Spleen (tissue), 11 donors: ENCODE results near the gene SERPINH1. TPM values are rescaled to one million over a fixed set of nuclear protein-coding genes. Genes with fewer than 3 reads are reported as not detected.

Experiments used
- DNase-seq: peaks from one replicate; pipeline ENCODE4 v3.0.0-alpha.2; 2020
- H3K27ac ChIP-seq, 8 donors: fragments of 200-600 bp; sonication (generic) in 7 of 8; 1 replicate in 4 of 8; 2 replicates in 4 of 8; pipeline versions ENCODE4 v1.5.0 to v1.8.0; 2016 to 2021; ENCODE audit warnings: inconsistent platforms in 4 of 8, mild to moderate bottlenecking in 4 of 8, moderate library complexity in 1 of 8
- H3K27me3 ChIP-seq, 7 donors: fragments of 200-600 bp; sonication (generic) in 6 of 7; replicated peaks in 1 of 7; 1 replicate in 4 of 7; 2 replicates in 3 of 7; pipeline versions ENCODE4 v1.5.0 to v1.8.0; 2016 to 2021; ENCODE audit warnings: inconsistent platforms in 3 of 7, mild to moderate bottlenecking in 1 of 7
- H3K36me3 ChIP-seq, 6 donors: fragments of 200-600 bp; sonication (generic) in 5 of 6; 1 replicate in 4 of 6; 2 replicates in 2 of 6; pipeline versions ENCODE4 v1.5.0 to v1.8.0; 2016 to 2021; ENCODE audit warnings: inconsistent platforms in 2 of 6
- H3K4me1 ChIP-seq, 6 donors: fragments of 200-600 bp; sonication (generic) in 5 of 6; 1 replicate in 3 of 6; 2 replicates in 3 of 6; pipeline versions ENCODE4 v1.5.0 to v1.8.0; 2016 to 2021; ENCODE audit warnings: inconsistent platforms in 3 of 6
- H3K4me3 ChIP-seq, 8 donors: fragments of 200-600 bp; sonication (generic) in 7 of 8; 1 replicate in 4 of 8; 2 replicates in 4 of 8; pipeline versions ENCODE4 v1.5.0 to v1.8.0; 2016 to 2021; ENCODE audit warnings: inconsistent platforms in 4 of 8, mild to moderate bottlenecking in 4 of 8, moderate library complexity in 2 of 8
- H3K9me3 ChIP-seq, 8 donors: fragments of 200-600 bp; sonication (generic) in 7 of 8; 1 replicate in 4 of 8; 2 replicates in 4 of 8; pipeline versions ENCODE4 v1.5.0 to v1.8.0; 2016 to 2021; ENCODE audit warnings: inconsistent platforms in 4 of 8
- CTCF ChIP-seq, 11 experiments: fragments of 200-600 bp in 7 of 11; fragments of 450-650 bp in 4 of 11; sonication (generic) in 4 of 11; IDR thresholded peaks in 8 of 11; conservative IDR thresholded peaks in 3 of 11; 1 replicate in 7 of 11; 2 replicates in 4 of 11; pipeline versions ENCODE4 v1.4.0 to v1.8.0; 2016 to 2021; ENCODE audit warnings: antibody characterized with exemption in 11 of 11, inconsistent platforms in 4 of 11, mild to moderate bottlenecking in 1 of 11
- POLR2A ChIP-seq, 3 donors: fragments of 450-650 bp; IDR thresholded peaks; one replicate each; pipeline ENCODE4 v1.5.1; 2017; ENCODE audit warnings: antibody characterized with exemption in 3 of 3, mild to moderate bottlenecking in 1 of 3
- POLR2AphosphoS5 ChIP-seq, 3 donors: sonication (generic); formaldehyde crosslinking; IDR thresholded peaks; one replicate each; pipeline ENCODE4 v1.5.1; 2017; ENCODE audit warnings: antibody characterized with exemption in 3 of 3
- WGBS, 5 donors: extraction: QIAGEN DNeasy Blood & Tissue Kit in 3 of 5; methylation state at CpG; one replicate each; pipeline versions ENCODE4 v1.1.5 to v1.1.7; 2013 to 2018; 5-methylcytosine and 5-hydroxymethylcytosine counted together
- intact Hi-C: fragments of 100-400 bp; cut with DNase I; formaldehyde crosslinking; loops from one replicate; pipeline ENCODE4 v1.15.0; 2023; ENCODE audit warnings: low total_unique reads
- polyA plus RNA-seq, 3 donors: library from polyadenylated mRNA; stranded (reverse); fragments of 200-250 nt; gene quantifications; one replicate each; pipeline ENCODE4 v1.2.1, GENCODE V29; 2013
- total RNA-seq, 7 donors: library from RNA; depleted of rRNA in 3 of 7; stranded (reverse); fragments of >200 nt in 3 of 7; fragmentation: NEBNext Ultra II Directional in 4 of 7; extraction: Animal tissue kit (Norgen Biotek cat#: 25700) in 4 of 7; gene quantifications; one replicate each; pipeline versions ENCODE4 v1.1.0 to v1.2.1, GENCODE V29; 2016 to 2021
- donor health status: healthy with polysubstance abuse.
- donor health status: DM: no; HTN: no; CAD: no; lungs with moderate emphysema.
- donor health status: DM: no; HTN: no; CAD: no.
- donor health status: Bipolar disorder and iron deficiency.
- donor health status: healthy.
- donor health status: DM: no; HTN: no; CAD: no.
- donor health status: DM: yes; HTN: yes; CAD: no.

The SERPINH1 gene
- total and polyA plus RNA-seq, 10 donors, result 19.0 to 145 (median 69.4) TPM

DNA sequence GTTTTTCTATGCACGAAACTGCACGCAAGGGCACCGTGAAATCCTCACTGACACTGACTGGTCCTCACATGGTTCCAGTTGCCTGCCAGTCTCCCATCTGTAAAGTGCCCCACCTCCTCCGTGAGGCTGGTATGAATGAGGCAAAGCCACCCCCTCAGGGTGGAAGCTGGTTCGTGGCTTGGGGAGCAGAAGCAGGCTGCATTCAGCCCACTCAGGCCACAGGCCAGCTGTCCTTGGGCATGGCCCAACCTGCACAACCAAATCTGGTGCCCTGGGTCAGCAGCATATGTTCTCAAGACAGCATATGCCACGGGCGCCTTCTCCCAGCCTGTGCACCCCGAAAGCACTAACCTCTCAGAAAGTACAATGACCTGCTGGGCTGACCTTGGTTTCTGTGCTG, 29.3 kb downstream of the SERPINH1 start:
- Histone ChIP-seq H3K4me3 (no peak overlapping the region), H3K4me1 (peaks cover 0 to 25% (median 0%) of the 10 kb centered on the region in 6 donors), H3K27me3 (no peaks in the 10 kb centered on the region), H3K9me3 (no peaks in the 10 kb centered on the region), H3K27ac (no peak overlapping the region), H3K36me3 (no peaks in the 10 kb centered on the region)
- intact Hi-C loops, result loop anchor here (10.0 kb wide), 1 partner anchor 47 kb away; no protein-coding TSS in a partner anchor
- no peak for DNase-seq
- 88 to 93% (median 90%) methylated on average over 8 of the region's 8 CpGs for WGBS, 5 donors
- TF ChIP-seq POLR2A (IDR thresholded peaks at IDR 0.05) (no peak), CTCF (IDR thresholded peaks at IDR 0.05 in 8 of 11, conservative IDR thresholded peaks at IDR 0.05 in 3 of 11) (no peak), POLR2AphosphoS5 (IDR thresholded peaks at IDR 0.05) (no peak)

- intact Hi-C loops, result loop anchor here (10.0 kb wide), 1 partner anchor 47 kb away; no protein-coding TSS in a partner anchor
- no peaks in the 10 kb centered on the region for H3K36me3 ChIP-seq
- H3K9me3 ChIP-seq, result no peaks in the 10 kb centered on the region
- no peak for DNase-seq
- 77 to 89% (median 81%) methylated on average over 6 of the region's 6 CpGs for WGBS, 5 donors
- TF ChIP-seq POLR2AphosphoS5 (IDR thresholded peaks at IDR 0.05) (no peak), CTCF (IDR thresholded peaks at IDR 0.05 in 8 of 11, conservative IDR thresholded peaks at IDR 0.05 in 3 of 11) (no peak), POLR2A (IDR thresholded peaks at IDR 0.05) (no peak)
- H3K27me3 ChIP-seq, result no peaks in the 10 kb centered on the region
- H3K4me3 ChIP-seq, result no peak overlapping the region
- H3K27ac ChIP-seq, result no peak overlapping the region
- peaks cover 0 to 25% (median 0%) of the 10 kb centered on the region in 6 donors for H3K4me1 ChIP-seq
These were observed 29.9 kb downstream of the SERPINH1 start for GRCh38 chr11:75591966-75592365.

DNA sequence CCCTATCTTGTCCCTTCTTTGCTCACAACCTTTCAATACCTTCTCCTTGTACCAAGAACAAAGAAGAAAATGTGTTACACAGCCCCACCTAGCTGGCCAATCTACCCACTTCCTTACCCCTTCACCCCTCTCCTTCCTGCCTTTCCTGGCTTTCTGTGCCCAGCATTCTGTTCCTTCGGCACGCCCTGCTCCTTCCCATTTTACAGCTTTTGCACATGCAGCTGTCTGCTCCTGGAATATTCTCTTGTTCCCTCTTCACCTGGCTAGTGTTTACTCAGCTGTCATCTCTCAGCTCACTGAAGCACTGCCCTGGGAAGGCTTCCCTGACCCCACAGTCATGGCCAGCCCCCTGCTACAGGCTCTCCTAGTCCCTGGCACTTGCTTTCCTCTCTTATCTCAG, 30.7 kb downstream of the SERPINH1 start:
- TF ChIP-seq POLR2A (IDR thresholded peaks at IDR 0.05), result no peak
- TF ChIP-seq CTCF (IDR thresholded peaks at IDR 0.05 in 8 of 11, conservative IDR thresholded peaks at IDR 0.05 in 3 of 11), result no peak
- TF ChIP-seq POLR2AphosphoS5 (IDR thresholded peaks at IDR 0.05), result no peak
- H3K27me3 ChIP-seq, result no peaks in the 10 kb centered on the region
- H3K9me3 ChIP-seq, result no peaks in the 10 kb centered on the region
- H3K36me3 ChIP-seq, result no peaks in the 10 kb centered on the region
- H3K4me3 ChIP-seq, result no peak overlapping the region
- no peak for DNase-seq
- WGBS, 5 donors, result 31 to 59% (median 54%) methylated on average over 2 of the region's 2 CpGs
- H3K4me1 ChIP-seq, result peaks cover 0 to 25% (median 0%) of the 10 kb centered on the region in 6 donors
- no peak overlapping the region for H3K27ac ChIP-seq
- intact Hi-C loops, result loop anchor here (10.0 kb wide), 1 partner anchor 48 kb away; no protein-coding TSS in a partner anchor

DNA sequence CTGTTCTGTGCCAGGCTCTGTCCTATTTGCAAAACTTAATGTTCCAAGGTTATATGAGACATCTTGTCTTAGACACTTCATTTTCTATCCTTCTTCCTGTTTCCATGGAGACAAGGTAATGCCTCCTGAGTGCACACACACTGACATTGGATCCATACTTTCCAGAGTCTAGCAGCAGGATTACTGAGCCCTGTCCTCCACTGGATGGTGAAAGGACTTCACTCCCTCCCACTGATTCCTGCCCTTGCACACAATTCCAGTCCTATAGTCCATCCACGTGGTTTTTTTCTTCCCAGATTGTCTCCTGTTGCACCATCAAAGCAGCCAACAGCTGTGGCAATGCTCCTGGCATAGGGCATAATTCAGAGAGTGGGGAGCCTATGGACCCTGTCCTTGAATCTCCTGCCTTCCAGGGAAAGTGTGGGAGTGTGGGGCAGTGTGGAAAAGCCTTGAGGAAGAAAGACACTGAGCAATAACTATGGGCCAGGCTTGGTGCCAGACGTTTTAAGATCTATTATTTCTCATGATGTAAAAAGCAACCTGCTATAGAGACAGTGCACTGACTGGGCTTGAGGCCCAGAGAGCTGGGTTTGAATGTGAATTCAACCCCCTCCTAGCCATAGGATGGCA, 31.3 kb downstream of the SERPINH1 start:
- H3K27ac ChIP-seq, result no peak overlapping the region
- peaks cover 0 to 25% (median 0%) of the 10 kb centered on the region in 6 donors for H3K4me1 ChIP-seq
- no peak for DNase-seq
- no peak for TF ChIP-seq POLR2A (IDR thresholded peaks at IDR 0.05)
- TF ChIP-seq CTCF (IDR thresholded peaks at IDR 0.05 in 8 of 11, conservative IDR thresholded peaks at IDR 0.05 in 3 of 11), result no peak
- TF ChIP-seq POLR2AphosphoS5 (IDR thresholded peaks at IDR 0.05), result no peak
- H3K4me3 ChIP-seq, result no peak overlapping the region
- H3K36me3 ChIP-seq, result no peaks in the 10 kb centered on the region
- WGBS, 5 donors, result 48 to 76% (median 64%) methylated on average over 2 of the region's 2 CpGs
- H3K9me3 ChIP-seq, result no peaks in the 10 kb centered on the region
- intact Hi-C loops, result loop anchor here (10.0 kb wide), 1 partner anchor 49 kb away; no protein-coding TSS in a partner anchor
- H3K27me3 ChIP-seq, result no peaks in the 10 kb centered on the region
